ENCODE data around the gene HIVEP2.
A peak's percentile ranks its signal among the peaks of the same experiment; 100 is the strongest.
"Not testable (repeated sequence)": the region's sequence is repeated elsewhere in the genome, so short reads cannot be mapped to it uniquely, and the experiment has no call there.

The HIVEP2 gene, protein sequence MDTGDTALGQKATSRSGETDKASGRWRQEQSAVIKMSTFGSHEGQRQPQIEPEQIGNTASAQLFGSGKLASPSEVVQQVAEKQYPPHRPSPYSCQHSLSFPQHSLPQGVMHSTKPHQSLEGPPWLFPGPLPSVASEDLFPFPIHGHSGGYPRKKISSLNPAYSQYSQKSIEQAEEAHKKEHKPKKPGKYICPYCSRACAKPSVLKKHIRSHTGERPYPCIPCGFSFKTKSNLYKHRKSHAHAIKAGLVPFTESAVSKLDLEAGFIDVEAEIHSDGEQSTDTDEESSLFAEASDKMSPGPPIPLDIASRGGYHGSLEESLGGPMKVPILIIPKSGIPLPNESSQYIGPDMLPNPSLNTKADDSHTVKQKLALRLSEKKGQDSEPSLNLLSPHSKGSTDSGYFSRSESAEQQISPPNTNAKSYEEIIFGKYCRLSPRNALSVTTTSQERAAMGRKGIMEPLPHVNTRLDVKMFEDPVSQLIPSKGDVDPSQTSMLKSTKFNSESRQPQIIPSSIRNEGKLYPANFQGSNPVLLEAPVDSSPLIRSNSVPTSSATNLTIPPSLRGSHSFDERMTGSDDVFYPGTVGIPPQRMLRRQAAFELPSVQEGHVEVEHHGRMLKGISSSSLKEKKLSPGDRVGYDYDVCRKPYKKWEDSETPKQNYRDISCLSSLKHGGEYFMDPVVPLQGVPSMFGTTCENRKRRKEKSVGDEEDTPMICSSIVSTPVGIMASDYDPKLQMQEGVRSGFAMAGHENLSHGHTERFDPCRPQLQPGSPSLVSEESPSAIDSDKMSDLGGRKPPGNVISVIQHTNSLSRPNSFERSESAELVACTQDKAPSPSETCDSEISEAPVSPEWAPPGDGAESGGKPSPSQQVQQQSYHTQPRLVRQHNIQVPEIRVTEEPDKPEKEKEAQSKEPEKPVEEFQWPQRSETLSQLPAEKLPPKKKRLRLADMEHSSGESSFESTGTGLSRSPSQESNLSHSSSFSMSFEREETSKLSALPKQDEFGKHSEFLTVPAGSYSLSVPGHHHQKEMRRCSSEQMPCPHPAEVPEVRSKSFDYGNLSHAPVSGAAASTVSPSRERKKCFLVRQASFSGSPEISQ (N-terminal part only)

DNA sequence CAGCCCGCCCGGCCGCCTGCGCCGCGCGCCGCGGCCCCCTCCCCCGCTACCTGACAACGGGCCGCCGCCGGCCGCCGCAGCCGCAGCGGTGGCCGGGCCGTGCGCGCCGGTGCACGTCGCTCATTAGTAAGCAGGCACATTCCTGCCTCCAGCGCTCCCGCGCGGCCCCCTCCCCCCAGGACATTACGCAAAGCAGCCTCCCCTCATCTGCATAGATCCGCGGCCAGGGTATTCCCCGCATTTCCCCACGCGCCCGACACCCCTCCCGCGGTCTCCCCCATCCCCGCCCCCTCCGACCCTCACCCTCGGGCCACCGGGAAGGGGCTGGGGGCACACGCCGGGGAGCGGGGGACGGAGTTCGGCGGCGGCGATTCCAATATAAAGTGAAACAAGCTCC is at the start of gene HIVEP2:
Gene HIVEP2, minus strand, starts transcription at position 128 of the 397 bp plus-strand sequence. CDS start 170,438 bp downstream, outside the sequence.
- H3K4me3 ChIP-seq: peak within 1 kb of the TSS; percentile 78 to 96 (median 85)
- H3K27ac ChIP-seq: peak within 1 kb of the TSS; percentile 93 to 100 (median 99)

DNA sequence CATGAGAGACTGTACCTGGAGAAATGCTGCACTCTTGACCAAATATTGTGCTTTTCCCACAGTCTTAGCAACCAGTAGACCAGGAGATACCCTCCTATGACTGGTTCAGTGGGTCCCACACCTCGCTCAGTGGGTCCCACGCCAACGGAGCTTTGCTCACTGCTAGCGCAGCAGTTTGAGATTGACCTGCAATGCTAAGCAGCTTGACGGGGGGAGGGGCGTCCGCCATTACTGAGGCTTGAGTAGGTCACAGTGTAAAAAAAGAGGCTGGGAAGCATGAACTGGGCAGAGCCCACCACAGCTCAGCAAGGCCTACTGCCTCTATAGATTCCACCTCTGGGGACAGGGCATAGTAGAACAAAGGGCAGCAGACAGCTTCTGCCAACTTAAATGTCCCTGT is 49.0 kb upstream of the HIVEP2 start:
- H3K27ac ChIP-seq: no peak overlapping the region

DNA sequence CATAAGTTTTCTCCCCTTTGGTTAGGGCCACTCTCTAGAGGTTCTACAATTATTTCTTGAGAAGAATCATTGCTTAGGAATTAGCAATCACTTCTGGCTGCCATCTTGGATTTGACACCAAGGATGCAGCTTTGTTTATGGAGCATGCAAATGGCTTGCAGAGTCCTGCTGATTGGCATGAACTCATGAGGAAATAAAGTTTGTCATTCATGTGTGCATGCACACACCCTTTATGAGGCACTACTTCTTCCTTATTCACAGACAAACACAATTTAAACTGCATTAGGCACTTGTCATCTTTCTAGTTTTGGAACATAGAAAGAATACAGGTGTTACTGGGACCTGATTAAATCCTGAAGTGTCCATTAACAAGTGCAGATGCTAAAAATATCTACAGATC is 42.5 kb upstream of the HIVEP2 start:
- Histone ChIP-seq H3K4me3 (no peak overlapping the region), H3K27ac (no peak overlapping the region)

More for the DNA sequence above, 49.0 kb upstream of the HIVEP2 start:
- no peak overlapping the region for H3K4me3 ChIP-seq

DNA sequence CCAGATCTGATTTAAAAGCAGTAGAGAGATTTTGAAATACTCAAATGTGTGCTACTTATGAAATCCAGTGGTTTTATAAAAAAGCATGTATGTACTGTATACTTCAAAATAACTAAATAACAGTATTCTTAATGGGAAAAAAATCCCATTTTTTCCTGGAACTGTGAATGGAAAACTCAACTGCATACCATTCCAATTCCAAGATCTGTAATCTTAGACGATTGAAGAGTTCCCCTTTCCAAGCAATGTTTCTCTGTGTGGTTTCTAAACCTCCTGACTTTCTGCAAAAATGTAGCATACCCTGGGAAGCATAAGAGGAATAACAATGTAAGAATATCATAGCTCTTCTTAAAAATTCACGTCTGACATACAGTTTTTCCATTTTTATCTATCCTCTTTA is 40.3 kb upstream of the HIVEP2 start:
- Histone ChIP-seq H3K4me3 (no peak overlapping the region), H3K27ac (peak overlapping the region in 1 of 21 experiments; percentile 45)

DNA sequence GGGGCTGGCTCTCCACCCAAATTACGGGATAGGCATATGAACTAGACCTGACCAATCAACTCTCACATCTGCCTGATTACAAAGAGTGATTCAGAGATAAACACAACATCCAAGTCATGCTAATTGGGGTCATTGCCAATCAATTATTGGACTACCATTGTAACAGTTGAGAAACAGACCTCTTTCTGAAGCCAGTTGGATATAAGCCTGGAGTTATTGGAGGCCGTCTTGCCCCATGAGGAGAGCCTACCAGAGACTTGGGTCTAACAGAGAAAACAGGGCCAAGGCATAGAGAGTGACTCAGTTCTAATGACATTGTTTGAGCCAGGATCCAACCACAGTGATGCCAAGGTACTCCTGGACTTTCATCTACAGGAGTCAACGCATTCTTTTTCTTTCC is 39.4 kb upstream of the HIVEP2 start:
- Histone ChIP-seq H3K27ac (peak overlapping the region in 4 of 21 experiments; percentile 18 to 49 (median 32)), H3K4me3 (no peak overlapping the region)

DNA sequence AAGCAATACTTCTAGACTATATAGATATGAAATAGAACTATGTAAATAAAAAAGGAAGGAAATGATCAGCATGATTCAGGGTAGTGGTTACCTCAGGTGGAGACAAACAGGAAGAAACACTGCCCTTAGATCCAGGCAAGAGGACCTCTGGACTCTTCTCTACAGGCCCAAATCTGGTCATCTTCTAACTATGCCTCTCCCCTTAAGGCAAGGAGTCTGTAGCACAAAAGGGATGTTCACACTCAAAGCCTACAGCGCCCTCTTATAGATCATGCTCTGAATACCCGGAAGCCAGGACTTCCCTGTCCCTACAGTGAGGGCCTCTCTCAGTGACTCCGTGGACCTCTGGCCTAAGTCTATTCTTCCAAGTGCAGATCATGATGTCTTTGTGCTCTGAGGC is 30.4 kb upstream of the HIVEP2 start:
- Histone ChIP-seq H3K4me3 (no peak overlapping the region), H3K27ac (no peak overlapping the region)

DNA sequence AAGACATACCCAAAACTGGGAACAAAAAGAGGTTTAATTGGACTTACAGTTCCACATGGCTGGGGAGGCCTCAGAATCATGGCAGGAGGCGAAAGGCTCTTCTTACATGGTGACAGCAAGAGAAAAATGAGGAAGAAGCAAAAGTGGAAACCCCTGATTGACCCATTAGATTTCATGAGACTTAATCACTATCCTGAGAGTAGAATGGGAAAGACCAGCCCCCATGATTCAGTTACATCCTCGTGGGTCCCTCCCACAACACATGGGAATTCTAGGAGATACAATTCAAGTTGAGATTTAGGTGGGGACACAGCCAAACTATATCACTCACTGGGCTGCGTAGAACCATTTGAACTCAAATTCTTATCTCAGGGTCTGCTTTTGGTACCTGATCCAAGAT is 26.0 kb upstream of the HIVEP2 start:
- H3K27ac ChIP-seq, H3K4me3 ChIP-seq: not testable (repeated sequence)

DNA sequence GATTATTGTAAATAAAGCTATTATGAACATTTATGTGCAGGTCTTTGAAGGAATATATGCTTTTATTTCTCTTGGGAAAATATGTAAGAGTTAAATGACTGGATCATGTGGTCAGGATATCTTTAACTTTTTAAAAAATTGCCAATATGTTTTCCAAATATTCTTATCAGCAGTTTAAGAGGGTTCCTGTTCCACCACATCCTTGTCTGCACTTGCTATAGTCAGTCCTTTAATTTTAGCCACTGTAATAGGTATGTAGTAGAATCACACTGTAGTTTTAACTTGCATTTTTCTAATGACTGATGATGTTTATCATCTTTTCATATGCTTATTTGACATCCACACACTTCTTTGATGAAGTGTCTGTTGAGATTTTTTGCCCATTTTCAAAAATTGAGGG is 23.6 kb upstream of the HIVEP2 start:
- Histone ChIP-seq H3K4me3 (no peak overlapping the region), H3K27ac (no peak overlapping the region)

DNA sequence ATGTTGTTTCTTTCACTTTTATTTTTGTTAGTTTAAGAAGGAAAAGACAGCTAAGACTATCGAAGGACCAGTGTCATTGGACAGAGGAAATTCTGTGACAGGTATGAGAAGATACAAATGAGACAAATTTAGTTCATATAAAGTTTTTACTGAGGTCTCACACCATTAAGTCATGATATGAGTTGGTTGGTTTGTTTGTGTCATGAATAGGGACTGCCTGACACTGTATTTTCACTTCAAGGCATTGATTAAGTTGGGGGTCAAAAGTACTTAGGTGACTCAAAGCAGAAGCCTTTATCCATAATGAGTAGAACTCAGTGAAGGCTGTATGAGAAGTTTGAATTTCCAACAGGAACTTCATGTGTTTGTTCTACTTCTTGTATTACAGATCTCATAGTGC is 21.3 kb upstream of the HIVEP2 start:
- no peak overlapping the region for H3K4me3 ChIP-seq
- no peak overlapping the region for H3K27ac ChIP-seq

DNA sequence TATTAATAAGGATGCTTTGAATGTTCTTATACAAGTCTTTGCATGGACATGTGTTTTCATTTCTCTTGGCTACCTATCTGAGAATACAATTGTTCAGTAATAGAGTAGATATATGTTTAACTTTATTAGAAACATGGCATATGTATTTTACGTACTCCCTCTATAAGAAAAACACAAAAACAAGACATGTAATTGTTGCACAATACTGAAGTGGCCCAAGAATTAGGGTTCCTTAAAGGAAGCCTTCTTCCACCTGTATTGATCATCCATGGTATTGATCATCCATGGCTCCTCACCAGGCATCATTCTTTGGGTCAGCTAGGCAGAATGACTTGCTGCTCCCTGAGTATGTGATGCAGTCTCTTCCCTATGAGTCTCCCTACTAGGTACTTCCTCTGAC is 20.2 kb upstream of the HIVEP2 start:
- Histone ChIP-seq H3K4me3 (no peak overlapping the region), H3K27ac (no peak overlapping the region)

DNA sequence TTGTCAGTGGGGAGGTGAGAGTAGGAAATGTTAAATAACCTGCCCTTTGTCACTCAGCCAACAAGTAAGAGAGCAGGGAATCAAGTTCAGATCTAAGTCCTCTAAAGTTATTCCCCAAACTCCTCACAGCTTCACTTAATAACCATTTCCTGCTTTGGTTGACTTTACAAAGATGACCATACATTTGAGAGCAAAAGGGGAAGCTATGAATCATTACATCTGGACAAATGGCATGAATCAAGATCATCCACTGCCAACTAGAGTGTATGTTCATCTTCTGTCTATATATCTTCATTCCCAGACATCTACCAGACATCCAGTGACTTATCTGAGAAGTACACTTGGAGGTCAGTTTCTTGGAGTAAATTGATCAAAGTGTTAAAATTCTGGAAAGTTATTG is 15.1 kb upstream of the HIVEP2 start:
- Histone ChIP-seq H3K4me3 (no peak overlapping the region), H3K27ac (no peak overlapping the region)

DNA sequence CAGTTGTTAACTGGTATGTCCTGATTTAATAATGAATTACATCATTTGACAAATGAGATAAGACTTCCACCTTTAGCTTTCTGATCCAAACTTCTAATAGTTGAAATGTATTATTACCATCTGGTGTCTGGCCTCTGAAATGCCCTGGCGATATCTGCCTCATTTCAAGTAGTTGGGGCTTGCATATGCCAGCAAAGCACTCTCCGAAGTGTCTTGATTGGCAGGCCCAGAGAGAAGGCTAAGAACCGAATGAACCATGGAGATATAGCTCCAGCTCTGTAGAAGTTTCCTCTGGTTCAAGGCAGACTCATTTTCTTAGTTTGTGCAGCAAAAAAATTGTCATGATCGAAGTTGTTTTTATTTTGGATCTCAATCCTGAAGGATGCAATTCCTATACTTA is 13.4 kb upstream of the HIVEP2 start:
- Histone ChIP-seq H3K27ac (no peak overlapping the region), H3K4me3 (no peak overlapping the region)

DNA sequence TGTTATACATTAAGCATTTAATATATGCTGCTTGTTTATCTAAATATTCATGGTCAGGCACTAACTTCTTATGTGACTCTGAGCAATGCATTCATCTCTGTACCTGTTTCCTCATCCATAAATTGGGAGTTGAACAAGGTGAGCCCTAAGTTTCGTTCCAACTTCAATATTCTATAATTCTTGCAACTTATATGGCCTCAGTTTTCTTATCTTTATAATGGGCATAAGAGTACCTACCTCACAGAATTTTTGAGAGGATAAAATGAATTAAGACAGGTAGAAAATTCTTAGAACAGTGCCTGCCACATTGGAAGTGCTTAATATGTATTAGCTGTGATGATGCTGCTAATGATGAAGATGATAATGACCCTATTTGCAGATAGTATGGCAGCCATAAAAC is 11.8 kb upstream of the HIVEP2 start:
- H3K27ac ChIP-seq: no peak overlapping the region
- no peak overlapping the region for H3K4me3 ChIP-seq

DNA sequence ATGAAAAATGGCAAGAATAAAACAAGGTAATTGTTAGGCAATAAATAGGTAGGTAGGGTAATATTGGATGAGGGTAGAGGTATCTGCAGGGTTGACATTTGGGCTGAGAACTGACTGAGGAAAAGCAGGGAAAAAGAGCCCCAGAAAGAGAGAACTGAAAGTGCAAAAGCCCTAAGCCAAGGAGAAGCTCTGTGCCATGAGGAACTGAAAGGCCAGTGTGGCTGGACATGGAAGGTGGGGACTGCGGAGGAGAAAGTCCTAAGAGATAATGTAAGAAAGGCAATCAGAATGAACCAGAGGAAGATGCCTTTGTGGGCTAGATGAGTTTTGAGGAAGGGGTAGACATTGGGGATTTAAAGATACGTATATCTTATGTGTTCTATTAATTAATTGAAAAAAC is 9.9 kb upstream of the HIVEP2 start:
- no peak overlapping the region for H3K4me3 ChIP-seq
- H3K27ac ChIP-seq: no peak overlapping the region

DNA sequence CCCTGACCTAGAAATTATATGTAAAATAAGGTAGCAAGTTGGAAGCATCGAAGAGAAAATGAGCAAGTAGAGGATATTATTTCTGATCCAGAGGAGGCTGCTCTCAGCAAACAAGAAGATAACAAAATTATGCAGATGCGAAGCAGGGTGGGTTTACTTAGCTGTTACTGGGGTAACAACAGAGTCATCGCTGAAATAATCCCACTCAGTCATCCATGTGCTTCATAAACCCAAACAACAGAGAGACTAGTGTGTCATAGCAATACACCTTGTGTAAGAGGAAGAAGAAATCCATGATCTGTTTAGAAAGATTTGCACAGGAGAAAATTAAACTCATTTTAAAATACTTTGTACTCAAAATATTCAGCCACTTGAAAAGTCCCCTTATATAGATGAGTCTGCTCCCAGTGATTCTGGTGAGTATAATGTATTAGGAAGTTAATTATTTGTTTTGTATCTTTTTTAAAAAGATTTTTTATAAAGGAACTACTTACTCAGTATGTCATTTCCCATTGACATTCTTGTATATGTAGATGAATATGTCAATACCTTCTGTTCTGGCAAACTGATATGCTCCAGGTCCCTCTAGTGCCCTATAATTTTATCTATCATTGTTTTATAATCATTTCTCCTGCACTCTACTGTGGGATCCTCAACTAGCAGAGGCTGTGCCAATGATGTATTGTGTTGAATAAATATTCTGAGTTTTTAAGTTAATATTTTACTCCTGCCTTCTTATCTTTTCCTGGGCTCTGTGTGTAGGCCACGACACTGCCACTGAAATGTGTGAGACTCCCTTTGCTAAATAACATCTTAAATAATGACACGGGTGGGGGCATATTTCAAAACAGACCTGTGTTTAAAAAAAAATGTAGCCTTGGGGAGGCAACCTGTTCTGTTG is 8.6 kb upstream of the HIVEP2 start:
- no peak overlapping the region for H3K27ac ChIP-seq

DNA sequence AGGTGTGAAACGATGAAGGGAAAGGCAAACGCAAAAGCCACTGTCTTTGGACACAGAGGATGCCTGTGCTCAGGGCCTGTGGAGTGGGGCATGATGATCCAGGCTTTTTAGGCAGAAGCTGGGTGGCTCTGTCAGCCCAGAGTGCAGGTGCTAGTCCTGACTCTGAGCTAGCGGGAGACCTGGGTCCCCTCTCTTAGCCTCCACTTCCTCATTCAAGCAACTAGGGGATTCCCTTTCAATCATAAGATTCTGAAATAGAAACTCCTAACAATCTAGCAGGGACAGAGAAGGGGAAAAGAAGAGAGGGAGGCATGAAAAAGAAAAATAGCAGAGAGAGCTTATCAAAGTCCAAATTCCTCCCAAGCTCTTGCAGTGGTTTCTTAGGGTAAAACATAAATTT is 7.6 kb upstream of the HIVEP2 start:
- Histone ChIP-seq H3K4me3 (no peak overlapping the region), H3K27ac (no peak overlapping the region)

More for the DNA sequence above, 8.6 kb upstream of the HIVEP2 start:
- no peak overlapping the region for H3K4me3 ChIP-seq

DNA sequence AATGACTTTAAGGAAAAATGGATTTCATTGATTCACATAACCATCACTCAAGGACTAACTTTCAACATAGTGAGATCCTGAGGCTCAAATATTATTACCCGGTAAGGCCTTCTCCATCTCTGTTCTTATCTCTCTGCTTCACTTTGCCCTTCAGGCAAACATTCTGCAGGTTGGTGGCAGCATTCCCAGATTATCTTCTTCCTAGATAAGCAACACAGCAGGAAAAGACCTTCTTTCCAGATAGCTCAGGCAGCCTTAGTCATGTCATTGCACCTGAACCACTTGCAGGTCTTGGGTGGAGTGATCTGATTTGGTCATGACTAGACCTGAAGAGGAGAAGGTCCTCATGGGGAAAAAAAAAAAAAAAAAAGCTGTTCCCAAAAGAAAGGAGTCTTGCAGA is 5.3 kb upstream of the HIVEP2 start:
- Histone ChIP-seq H3K27ac (no peak overlapping the region), H3K4me3 (no peak overlapping the region)

DNA sequence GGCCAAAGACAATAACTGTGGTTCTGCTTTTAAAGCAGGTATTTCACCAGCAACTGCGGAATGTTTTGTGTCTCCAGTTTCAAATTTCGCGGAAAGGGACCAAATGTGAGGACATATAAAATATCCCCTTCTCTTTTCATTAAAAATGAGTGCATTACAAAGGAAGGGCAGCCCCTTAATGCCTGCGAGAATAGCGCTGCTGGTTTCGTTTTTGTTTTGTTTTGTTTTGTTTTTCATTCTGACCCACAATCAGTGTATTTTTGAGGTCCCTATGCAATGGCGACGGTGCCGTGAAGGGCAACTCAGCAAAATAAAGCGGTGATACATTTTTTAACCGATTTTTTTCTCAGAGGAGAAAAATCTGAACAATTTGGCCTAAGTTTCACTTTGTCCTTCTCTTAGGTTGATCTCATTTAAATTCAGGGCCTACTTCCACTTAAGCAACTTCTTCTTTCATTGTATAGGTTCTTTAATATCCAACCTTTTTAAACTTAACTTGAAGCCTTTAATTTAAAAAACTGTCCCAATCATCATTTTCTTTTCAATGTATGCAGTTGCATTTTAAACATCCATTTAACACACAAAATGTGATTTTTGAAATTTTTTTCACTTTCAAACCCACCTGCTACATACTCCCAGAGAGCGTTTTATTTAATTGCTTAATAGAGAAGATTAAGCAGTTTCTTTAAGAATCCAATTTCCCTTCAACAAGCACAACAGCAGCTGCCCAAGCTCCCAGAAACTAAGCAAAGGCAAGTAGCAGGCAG is 2.9 kb upstream of the HIVEP2 start:
- Histone ChIP-seq H3K27ac (peak overlapping the region in 20 of 21 experiments; percentile 93 to 100 (median 99)), H3K4me3 (peak overlapping the region; percentile 78 to 96 (median 85))

Data from skin epidermis (tissue), 12 donors.